ENCODE results near the gene GSK3B.
"Not testable (repeated sequence)": the region's sequence is repeated elsewhere in the genome, so short reads cannot be mapped to it uniquely, and the experiment has no call there.

The GSK3B gene

DNA sequence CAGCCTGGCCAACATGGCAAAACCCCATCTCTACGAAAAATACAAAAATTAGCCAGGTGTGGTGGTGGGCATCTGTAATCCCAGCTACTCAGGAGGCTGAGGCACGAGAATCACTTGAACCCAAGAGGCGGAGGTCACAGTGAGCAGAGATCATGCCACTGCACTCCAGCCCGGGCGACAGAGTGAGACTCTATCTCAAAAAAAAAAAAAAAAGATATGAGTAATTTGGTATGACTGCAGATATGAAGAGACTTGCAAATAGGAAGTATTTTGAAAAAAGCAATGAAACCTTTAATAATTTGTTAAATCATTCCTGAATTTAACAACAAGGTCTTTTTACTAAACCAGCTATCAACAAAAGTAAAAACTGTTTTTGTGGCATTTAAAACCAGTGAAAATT lies 42.7 kb downstream of the GSK3B start:
- not testable (repeated sequence) for DNase-seq

DNA sequence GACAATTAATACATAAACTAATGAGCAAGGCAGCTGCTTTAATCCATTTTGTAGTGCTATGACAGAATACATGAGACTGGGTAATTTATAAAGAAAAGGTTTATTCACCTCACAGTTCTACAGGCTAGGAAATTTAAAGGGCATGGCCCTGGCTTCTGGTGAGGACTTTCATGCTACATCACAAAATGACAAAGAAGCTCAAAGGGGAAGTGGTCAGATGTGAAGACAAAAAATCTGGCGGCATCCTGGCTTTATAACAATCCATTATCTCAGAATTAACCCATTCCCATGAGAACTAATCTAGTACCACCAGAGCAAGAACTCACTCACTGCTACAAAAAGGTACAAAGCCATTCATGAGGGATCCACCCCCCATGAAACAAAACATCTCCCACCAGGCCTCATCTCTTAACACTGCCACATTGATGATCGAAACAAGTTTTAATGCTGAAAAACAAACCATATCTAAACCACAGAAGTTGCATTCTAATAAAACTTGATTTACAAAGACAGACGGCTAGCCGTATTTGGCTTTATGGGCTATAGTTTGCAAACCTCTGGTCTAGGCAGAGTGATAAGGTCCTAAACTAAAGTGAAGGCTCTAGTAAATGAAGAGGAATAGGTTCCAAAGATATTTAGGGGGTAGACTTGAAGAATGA lies 44.2 kb downstream of the GSK3B start:
- DNase-seq, result no peak

DNA sequence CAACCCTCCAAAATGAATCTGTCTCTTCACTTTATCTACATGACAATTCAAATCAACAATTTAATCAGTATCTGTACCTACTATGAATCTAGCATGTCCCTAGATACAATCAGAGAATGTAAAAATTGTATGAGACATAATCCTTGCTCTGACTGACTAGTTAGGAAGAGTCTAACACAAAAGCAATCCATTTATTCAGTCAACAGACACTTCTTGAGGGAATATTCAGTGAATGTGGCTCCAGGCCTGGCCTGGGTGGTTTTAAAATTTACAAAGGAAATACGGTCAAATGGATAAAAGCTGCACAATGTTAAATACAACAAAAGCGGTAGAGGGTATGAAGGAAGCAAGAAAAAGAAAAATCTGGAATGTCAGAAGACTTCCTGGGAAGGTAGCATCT lies 45.2 kb downstream of the GSK3B start:
- no peak for DNase-seq

DNA sequence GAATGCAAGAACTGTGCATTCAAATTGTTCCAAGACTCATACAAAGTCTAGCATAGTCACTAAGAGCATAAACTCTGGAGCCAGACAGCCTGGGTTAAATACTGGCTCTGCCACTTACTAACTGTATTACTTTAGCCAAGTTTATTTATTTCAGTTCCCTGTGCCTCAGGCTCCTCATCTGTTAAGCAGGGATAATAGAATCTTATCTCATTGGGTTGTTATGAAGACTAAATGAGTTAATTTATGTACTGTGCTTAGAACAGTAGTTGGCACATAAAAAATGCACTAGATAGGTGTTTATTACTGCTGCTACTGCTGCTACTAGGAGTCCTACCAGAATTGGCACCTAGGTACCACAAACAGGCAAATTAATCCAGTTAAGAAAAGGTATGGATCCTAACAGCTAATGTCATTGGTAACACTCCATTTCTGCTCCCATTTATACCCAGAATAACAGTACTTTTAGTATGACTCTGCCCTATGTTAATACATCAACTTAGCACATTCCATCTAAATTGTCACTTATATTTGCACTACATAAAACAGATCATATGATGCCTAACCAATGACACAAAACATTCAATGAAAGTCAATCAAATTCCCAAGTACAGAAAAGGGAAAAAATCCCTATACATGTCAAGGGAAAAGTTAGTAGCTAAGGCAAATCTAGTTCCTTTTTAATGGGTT lies 45.7 kb downstream of the GSK3B start:
- no peak for DNase-seq

DNA sequence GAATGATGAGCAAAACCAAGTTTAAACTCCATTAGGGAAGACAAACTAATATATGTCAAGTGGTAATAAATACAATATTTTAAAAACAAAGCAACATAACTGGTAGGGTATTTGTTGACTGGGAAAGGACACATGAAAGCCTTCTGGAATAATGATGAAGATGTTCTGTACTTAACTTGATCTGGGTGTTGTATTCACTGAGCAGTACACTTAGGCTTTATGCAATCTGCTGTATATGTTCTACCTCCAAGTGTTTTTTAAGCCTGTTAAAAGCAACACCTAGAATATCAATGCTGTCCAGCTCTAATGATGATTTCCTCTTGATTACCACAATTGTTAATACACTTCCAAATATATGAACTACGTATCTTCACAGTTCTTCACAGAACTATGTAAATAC lies 46.6 kb downstream of the GSK3B start:
- no peak for DNase-seq

DNA sequence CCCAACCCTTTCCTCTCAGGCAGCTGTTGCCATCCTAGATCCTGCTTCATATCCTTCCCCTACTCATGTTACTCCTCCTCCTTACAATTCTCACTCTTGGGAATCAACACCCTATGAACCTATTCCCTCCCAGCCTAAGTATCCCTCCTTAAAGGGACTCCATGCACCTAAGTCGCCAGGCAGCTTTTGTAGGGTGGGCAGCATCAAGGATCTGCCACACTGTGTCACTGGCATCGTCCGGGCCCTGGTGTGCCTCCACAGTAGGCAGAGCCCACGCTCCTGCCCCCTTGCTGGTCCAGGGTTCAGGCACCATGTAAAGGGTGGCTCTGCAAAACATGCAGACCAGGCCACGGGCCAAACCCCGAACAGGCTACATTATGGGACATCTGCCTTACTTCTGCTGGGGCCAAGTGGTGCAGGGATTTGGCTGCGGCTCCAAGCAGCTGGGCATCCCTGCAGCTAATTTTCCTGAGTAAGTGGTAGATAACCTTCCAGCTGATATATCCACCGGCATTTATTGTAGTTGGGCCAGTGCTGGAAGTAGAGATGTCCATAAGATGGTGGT lies 53.4 kb downstream of the GSK3B start:
- peak; percentile 69 for DNase-seq

DNA sequence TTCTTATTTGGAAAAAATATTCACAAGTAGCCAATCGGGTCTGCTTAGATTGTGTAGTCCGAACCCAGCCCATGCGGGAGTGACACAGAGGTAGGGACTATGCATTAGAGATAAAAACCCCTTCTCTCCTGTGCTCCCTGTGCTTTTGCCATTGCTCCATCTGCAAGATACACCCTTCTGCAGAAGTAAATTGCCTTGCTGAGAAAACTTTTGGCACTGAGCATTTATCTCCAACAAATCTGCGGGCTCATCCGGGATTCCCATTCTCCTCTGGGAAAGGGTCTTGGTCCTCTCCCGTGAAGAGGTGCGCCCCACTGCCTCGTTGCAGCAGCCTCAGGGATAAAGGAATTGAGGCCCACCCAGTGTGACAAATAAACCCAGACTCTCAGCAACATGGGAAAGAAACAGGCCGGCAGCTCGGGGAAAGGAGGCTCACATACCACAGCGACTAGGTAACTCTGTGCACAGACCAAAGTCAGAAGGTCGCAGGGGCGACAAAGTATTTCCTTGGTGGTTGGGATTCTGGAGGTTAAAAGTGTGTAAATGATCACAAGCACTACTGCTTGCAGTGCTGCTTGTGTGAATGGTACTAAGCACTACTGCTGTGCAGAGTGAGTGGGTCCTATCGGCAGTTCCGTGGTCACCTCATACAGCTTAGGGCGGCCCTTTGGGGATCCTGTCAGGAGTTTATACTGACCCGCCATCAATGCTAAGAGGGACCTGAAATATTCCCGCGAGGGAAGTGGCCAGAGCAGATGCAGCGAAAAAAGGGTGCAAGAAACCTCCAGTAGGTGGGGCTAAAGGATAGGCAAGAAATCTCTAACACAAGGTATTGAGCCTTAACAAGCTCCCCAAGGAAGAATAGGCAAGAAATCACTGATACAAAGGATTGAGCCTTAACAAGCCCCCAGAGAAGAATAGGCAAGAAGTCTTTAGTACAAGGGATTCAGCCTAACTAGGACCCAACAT lies 54.3 kb downstream of the GSK3B start:
- DNase-seq, result no peak

DNA sequence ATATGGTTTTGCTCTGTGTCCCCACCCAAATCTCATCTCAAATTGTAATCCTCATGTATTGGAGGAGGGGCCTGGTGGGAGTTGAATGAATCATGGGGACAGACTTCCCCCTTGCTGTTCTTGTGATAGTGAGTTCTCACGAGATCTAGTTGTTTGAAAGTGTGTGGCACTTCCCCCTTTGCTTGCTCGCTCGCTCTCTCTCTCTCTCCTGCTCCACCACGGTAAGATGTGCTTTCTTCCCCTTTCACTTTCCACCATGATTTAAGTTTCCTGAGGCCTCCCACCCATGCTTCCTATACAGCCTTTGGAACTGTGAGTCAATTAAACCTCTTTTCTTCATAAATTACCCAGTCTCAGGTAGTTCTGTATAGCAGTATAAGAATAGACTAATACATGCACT lies 60.7 kb downstream of the GSK3B start:
- DNase-seq, result no peak

DNA sequence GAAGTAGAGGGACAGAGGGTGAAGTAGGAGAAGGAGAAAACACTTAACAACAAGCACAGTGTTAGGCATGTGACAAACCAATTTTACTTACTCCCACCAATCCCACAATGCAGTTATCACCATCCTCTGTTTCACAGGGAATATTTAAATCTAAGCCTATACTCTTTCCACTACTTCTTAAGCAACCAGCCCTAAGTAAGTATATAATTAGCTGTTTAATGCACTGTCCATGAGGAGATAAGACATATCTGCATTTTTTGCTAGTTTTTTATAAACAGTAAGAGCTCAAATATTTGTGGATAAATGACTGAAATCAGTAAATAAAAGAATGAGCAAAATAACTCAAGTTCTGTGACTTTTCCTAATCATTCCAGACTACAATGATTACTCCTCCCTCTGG lies 62.7 kb downstream of the GSK3B start:
- DNase-seq, result no peak

DNA sequence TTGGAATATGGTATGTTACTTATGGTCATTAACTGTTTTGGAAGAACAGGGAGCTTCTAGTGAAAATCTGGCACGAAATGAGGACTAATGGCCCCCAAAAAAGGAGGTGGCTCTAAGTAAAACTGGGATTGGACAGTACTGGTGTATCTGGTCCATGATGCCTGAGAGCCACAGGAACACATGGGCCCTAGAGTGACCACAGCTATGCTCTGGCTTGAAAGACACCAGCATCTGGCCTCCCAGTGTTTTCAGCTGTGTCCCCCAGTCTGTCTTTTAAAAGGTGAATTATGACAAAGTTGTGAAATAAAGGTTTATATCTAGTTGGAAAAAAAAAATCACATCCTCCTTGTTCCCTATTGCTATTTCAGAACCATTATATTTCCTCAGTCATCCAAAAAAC lies 64.5 kb downstream of the GSK3B start:
- no peak for DNase-seq

DNA sequence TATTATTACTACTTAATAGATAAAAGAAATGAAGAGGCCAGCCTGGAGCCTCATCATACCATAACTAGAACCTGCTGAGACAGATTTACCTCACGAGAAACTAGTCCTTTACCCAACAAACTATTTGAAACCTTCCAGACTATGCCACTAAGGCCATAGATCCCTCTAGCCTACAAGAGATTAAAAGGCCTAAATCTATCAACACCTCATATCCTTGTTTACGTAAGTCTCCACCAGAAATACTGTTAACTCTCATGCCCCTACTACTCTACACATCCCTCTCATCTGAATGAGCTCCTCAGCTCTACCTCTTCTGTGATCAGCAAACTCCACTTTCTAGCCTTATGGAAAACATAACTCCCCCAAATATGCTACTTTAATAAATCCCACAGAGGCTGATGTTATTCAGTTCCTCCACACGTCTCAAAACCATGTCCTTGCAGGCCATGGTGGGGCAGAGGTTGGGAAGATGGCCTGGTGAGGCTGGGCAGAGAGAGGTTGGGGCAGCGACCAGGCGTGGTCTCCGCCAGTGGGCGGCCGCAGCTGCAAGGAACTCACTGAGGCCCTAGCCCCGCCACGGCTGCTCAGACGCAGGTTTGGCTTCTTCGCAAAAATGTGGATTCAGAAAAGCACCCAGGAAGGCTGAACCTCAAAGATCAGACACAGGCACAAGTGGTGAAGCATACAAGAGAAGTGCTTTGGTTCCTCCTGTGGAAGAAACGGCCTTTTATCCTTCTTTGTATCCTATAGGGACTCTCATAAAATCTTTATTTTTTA lies 65.8 kb downstream of the GSK3B start:
- no peak for DNase-seq

DNA sequence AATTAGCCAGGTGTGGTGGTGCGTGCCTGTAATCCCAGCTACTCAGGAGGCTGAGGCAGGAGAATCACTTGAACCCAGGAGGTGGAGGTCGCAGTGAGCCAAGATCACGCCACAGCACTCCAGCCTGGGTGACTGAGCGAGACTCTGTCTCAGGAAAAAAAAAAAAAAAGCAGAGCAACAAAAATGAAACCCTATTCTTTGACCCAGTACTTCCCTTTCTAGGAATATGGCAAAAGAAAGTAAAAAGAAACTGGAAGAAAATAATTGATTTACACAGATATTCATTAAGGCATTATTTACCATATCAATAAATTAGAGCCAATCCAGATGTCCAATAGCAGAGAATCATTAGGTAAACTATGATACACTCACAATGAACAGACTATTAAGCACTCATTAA lies 67.0 kb downstream of the GSK3B start:
- no peak for DNase-seq

DNA sequence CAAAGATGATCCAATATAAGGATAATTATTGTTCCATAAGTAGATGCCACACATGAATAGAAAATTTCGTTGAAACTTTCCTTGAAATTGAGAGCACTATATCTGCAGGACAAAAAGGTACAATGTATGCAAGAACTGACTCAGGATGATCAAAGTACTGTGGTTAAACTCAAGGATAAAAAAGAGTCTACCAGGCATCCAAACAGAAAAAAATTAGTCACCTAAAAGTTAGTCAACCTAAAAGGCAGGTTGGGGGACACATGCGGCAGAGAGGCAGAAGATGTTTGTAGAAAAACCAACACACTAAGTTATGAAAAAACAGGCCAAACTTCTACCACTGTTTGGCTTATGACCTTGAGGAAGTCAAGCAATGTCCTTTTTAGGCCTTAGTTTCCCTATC lies 68.7 kb downstream of the GSK3B start:
- no peak for DNase-seq

DNA sequence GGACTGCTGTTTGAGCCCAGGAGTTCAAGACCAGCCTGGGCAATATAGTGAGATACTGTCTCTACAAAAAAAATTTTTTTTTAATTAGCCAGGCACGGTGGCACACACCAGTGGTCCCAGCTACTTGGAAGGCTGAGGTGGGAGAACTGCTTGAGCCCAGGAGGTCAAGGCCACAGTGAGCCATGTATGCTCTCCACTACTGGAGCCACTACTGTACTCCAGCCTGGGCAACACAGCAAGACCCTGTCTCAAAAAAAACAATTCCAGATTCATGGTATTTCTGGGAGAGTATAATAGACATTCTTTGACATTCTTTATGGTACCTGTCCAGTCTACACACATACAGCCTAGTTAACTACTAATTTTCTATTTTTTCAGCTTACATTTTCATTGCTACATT lies 70.1 kb downstream of the GSK3B start:
- no peak for DNase-seq

DNA sequence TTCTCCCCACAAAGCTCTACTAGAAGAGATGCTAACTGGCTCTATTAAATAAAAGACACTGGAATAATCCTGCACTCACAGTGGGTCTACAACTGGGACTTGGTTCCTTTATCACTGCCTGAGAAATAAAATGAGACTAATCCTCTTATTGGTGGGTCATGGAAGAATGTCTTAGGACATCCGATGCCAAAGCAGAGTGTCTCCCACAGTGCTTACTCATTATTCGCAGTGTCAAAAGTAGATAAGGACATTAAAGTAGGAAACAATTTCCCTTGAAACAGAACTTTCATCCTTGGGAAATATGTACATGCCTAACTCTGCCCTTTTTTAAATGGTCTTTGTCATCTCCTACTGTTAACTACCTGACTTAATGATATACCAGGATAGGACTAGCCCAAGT lies 71.5 kb downstream of the GSK3B start:
- no peak for DNase-seq

DNA sequence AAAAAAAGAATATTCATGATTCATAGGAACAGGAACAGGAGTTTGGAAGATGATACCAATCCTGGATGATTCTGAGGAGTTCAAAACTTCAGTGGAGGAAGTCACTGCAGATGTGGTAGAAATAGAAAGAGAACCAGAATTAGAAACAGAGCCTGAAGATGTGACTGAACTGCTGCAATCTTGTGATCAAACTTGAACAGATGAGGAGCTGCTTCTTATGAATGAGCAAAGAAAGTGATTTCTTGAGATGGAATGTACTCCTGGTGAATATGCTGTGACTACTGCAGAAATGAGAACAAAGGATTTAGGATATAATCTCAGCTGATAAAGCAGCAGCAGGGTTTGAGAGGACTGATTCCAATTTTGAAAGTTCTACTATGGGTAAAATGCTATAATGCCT lies 72.7 kb downstream of the GSK3B start:
- no peak for DNase-seq

DNA sequence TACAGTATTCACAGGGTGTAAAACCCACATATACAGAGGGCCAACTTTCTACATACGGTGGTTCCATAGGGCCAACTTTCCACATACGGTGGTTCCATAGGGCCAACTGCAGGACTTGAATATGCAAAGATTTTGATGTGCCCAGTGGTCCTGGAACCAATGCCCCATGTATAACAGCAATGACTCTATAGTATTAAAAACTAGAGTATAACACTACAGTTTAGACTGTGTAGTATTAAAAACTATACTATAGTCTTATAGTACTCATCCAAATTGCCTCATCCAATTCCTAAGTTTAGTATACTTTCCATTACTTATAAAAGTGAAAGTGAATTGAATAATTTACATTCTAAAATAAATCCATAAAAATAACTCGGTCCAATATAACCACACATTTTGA lies 75.9 kb downstream of the GSK3B start:
- no peak for DNase-seq

DNA sequence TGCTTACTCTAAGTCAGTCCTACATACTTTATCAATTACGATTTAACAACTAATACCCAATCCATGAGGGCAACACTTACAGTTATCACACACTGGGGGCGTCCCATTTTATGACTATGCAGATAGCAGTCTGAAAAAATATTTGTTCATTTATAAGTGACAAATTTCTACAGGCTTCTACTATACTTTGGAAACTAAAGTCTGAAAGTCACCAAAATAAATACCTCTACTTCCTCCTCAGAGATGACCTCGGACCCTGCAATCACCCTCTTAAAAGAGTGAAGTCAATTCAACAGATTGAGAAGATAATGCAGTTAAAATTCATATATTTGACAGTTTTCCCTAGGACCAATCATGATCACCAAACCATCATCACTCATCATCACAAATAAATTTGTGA lies 76.6 kb downstream of the GSK3B start:
- DNase-seq, result no peak

DNA sequence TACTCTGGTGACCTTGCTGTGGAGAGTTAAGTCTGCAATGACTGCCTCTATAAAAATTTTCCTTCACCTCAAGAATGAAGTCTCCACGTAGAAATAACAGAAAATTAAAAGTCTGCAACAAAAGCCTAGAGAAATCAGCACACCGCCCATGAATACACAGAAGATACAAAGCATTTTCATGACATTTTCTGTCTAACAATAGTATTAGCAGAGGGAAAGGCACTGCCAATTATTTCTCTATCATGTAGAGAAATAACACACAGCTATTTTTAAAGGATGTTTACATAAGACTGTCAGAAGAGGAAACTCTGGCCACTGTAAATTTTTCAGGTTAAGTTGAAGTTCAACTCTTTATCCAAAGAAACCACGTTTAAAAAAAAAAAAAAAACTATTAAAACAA lies 80.8 kb downstream of the GSK3B start:
- DNase-seq, result no peak

DNA sequence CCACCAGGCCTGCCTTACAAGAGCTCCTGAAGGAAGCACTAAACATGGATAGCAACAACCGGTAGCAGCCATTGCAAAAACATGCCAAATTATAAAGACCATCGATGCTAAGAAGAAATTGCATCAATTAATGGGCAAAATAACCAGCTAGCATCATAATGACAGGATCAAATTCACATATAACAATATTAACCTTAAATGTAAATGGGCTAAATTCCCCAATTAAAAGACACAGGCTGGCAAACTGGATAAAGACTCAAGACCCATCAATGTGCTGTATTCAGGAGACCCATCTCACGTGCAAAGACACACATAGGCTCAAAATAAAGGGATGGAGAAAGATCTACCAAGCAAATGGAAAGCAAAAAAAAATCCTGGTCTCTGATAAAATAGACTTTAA lies 88.5 kb downstream of the GSK3B start:
- not testable (repeated sequence) for DNase-seq

DNA sequence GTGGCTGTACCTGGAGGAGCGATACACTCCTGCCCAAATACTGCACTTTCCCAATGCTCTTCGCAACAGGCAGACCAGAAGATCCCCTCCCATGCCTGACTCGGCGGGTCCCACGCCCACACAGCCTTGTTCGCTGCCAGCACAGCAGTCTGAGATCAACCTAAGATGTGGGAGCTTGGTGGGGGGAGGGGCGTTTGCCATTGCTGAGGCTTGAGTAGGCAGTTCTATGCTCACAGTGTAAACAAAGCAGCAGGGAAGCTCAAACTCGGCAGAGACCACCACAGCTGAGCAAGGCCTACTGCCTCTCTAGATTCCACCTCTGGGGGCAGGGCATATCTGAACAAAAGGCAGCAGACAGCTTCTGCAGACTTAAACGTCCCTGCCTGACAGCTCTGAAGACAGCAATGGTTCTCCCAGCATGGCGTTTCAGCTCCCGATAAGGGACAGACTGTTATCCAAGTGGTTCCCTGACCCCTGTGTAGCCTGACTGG lies 90.2 kb downstream of the GSK3B start:
- DNase-seq, result not testable (repeated sequence)

DNA sequence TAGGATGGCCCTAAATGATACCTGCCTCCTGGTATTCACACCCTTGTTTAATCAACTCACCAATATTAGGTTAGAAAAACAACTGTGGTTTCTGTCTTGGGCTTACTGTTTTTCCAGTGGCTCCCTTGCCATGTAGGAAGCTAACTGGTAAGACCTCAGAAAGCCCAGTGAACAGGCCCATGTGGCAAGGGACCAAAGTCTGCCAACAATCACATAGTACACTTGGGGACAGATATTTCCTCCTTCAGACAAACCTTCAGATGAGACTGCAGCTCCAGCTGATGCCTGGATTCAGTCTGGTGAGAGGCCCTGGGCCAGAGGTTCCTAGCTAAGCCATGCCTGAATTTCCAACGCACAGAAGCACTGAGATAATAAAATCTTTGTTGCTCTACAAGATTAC lies 96.1 kb downstream of the GSK3B start:
- no peak for DNase-seq

DNA sequence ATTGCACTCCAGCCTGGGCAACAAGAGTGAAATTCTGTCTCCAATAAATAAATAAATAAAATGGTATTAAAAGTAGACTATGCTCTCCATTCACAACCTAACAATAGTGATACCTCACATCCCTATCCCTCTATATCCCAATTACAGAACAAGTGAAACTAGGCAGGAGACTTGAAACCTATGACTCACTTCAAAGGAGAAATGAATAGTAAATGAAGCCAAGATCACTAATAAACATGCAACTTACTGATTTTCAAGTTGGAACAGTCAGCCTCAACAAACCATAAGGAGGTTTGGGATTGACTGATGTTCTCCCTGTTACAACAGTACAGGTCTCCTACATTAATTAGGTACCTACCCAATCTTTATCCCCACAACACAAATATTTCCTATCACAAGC lies 103.4 kb downstream of the GSK3B start:
- no peak for DNase-seq

All from DMS 273 treated with DMSO at 0.1 percent for 48 hours (cell line).